DMS53 (cell line): ENCODE results near the gene CUEDC1.

Experiments
- DNase-seq: peaks from one replicate; lab custom pipeline; 2025; lab: John Stamatoyannopoulos, UW

CUEDC1 gene

DNA sequence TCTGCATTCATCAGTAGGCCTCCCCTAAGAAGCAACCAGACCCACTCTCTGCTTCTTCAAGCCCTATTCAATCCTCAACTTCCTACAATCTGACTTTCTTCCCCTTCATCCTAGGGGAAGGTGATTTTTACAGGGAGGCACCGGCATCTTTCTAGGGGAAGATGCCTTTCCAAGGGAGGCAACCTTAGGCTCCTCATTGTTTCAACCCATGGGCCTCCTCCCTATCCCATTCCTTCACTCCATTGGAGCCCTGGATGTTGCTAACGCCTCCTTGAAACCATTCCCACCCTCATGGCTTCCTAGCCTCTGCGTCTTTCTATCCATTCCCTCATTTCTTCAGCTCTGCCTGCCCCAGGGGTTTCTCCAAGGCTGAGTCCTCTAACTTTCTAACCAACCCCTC lies 2.7 kb upstream of the CUEDC1 start:
- no peak for DNase-seq

GRCh38 chr17:57957120-57957850 lies 2.1 kb upstream of the CUEDC1 start:
- no peak for DNase-seq

- DNase-seq: no peak
Measured at GRCh38 chr17:57956291-57957119, 1.3 kb upstream of the CUEDC1 start.

GRCh38 chr17:57954397-57955182 lies 622 bp downstream of the CUEDC1 start:
- peak; percentile 58 for DNase-seq

DNA sequence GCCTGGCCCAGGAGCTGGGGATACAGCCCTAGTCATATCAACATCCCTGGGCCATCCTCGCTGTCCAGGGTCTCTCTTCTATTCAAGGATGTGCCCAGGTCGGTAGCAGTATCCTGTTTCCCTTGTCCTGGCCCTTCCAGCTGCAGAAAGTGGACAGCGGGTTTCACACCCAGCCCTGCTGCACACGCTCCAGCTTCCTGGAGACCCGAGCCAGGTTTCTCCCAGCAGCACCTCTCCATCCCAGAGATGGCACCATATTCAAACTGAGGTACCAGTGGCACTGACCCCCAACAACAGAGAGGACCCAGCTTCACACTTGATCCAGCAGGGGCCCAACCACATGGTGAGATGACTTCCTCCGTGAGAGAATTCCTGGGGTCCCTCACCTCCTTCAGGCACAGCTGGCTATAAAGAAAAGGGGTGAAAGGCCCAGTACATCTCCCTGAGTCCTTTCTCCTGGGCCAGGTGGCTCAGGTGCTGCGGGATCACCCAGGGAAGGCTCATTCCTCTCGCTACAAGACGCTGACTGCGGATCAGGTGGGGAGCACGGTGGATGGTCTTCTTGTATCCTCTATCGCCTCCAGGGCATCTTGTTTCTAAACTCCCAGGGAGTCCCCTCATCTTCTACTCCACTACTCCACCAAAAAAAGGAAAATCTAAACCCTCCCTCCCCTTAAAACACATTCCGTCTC lies 1.4 kb downstream of the CUEDC1 start:
- DNase-seq: peak; percentile 31

- no peak for DNase-seq
Measured at GRCh38 chr17:57953219-57953618, 2.0 kb downstream of the CUEDC1 start.

GRCh38 chr17:57949649-57950048 lies 5.6 kb downstream of the CUEDC1 start:
- DNase-seq: no peak

DNA sequence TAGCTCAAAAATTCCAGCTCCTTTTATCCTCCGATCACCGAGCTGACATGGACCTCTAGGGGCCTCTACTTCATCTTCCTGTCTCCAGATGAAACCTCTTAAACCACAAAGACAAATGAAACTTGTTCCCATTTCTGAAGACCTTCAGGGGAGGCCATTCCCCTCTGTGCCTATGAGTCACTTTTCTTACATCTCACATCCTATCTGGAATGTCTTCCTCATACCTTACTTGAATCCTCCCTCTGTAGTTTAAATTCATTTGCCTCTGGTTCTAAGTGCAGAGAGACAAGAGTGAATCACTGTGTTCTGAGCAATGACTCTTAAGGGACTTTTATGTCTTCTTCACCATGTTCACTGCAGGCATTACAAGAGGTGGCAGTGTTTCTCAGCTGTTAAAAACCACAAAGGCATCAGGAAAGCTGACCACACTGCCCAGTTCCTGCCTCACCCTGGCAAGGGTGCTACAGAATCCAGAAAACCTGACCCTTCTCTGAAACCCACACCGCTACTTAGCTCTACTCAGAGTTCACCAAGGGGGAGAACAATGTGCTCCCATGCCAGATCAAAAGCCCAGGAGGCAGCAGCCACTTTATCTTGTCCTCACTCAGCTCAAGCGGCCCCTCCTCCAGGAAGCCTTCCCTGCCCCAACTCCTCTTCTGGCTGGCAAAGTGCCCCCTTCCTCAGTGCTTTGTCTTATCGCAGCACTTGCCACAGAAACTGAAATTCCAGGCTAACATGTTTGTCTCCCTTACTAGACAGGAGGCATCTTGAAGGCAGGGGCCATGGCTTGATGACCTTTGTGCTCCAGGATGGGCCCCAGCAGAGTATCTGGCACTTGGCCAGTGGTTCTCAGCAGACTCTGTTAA lies 6.4 kb downstream of the CUEDC1 start:
- peak; percentile 50 for DNase-seq

GRCh38 chr17:57948169-57948554 lies 7.0 kb downstream of the CUEDC1 start:
- DNase-seq: no peak

DNA sequence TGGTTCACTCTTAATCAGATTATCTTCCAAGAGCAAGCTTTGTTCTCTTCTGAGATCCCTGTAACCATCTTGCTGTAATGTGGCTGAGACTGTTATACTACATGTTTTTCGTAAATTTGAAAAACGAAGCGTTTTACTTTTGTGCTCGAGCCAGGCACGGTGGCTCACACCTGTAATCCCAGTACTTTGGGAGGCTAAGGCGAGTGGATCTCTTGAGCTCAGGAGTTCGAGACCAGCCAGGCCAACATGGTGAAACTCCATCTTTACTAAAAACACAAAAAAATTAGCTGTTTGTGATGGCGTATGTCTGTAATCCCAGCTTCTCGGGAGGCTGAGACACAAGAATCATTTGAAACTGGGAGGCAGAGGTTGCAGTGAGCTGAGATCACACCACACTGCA lies 7.8 kb downstream of the CUEDC1 start:
- no peak for DNase-seq

- DNase-seq: peak; percentile 91
Measured at GRCh38 chr17:57946798-57947358, 8.3 kb downstream of the CUEDC1 start.

- DNase-seq: peak; percentile 73
Measured at GRCh38 chr17:57945996-57946797, 9.0 kb downstream of the CUEDC1 start.

- no peak for DNase-seq
Measured at GRCh38 chr17:57944908-57945307, 10.3 kb downstream of the CUEDC1 start.

DNA sequence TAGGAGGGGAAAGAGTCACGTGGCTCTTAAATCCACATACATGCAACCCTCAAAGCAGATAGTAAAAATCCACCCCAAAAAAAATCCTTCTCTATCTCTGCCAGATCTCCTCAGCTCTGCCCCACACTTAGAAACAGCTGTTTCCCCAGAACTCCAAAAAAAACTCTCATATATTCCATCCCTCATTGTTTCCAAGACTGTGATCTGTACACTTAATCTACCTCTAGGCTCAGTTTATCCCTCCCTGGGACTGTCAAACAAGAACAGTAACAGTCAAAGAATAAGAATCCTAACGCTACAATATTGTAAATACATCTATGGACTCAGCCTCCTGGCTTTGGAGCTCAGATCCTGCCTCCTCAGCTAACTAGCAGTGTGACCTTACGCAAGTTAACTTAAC lies 11.6 kb downstream of the CUEDC1 start:
- no peak for DNase-seq

GRCh38 chr17:57943140-57943539 lies 12.1 kb downstream of the CUEDC1 start:
- DNase-seq: no peak

DNA sequence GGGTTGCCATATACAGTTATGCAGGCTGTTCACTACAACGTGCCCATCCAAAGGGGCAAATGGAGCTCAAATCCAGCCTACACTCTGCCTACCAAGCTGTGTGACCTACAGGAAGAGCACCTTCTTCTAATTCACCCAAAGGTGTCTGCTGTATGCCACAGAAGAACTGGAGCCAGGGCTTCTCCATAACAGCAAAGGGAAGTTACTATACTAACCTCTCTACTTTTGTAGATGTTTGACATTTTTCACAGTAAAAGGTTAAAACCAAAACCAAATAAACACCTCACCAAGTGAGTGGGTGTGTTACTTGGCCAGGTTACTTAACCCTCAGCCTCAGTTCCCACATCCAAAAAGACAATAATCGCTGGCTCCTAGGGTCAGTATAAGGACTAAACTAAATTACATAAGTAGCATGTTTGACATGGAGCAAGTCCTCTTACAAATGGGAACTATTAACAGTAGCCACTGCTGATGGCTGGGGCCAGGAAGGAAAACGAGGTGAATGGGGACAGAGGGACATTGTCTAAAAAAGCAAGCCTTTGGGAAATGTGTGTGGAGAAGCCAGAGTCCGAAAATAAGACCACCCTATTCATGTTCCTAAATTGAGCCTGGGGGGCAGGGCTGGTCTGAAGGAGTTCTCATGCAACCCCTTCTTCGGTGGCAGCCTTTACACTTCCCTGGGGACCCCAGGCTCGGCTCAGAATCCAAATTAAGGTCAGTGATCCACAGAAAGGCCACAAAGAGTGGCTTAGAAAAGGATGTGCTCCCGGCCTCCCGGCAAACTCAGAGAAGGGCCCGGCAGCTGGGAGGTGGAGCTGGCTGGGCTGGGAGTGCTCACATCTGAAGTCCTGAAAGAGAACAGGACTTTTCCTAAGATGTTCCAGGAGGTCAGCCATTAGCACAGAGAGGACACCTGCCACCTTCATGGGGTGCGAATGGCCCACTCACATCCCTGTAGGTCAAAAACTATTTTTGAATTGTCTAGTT lies 13.5 kb downstream of the CUEDC1 start:
- DNase-seq: peak; percentile 64

GRCh38 chr17:57940653-57941329 lies 14.4 kb downstream of the CUEDC1 start:
- peak; percentile 95 for DNase-seq

DNA sequence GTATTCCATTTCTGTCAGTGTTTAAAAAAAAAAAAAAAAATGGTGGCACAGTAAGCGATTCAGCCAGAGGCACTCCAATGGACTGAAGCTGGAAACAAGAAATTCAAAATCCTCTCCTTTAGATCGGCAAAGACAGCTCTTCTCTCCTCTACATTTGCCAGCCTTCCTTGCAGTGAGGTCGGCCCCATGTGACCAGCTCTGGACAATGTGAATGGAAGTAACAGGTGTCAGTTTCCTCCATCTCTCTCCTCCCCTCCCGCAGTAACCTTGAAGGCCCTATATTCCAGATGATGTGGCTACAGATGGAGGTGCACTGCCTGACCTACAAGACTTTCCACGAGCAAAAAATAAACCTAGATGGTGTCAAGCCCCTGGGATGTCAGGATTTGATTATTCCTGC lies 15.0 kb downstream of the CUEDC1 start:
- DNase-seq: peak; percentile 90
